ENCODE data around the gene RBMS3. TPM values are rescaled to one million over a fixed set of nuclear protein-coding genes. Genes with fewer than 3 reads are reported as not detected.
"Not testable (repeated sequence)": the region's sequence is repeated elsewhere in the genome, so short reads cannot be mapped to it uniquely, and the experiment has no call there.

RBMS3 gene
- total RNA-seq, 2 donors from 2014 or later = 2.8 to 9.6 TPM

DNA sequence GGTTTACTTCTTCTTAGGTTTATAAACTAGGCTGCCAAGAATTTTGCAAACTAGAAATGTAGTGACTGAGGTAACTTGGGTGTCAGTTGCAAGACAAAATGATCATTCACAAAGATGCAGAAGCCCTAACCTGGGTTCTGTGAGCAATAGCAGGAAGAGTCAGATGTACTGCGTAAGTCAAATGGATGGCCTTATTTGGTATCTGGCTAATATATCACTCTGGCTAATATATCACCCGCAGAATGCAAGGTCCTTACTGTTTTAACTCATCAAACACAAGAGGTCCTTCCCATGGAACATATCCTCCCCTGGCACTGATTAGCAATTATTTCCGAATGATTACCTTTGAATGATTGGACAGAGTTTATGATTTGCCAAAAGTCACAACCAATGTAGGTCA lies 37.4 kb downstream of the RBMS3 start:
- Histone ChIP-seq H3K27ac (no peak overlapping the region), H3K9ac (ENCODE audit: low read depth in 2 of 2, low read length in 2 of 2) (no peak overlapping the region), H3K9me3 (no peaks in the 10 kb centered on the region), H3K27me3 (no peaks in the 10 kb centered on the region), H3K4me3 (no peak overlapping the region), H3K36me3 (no peaks in the 10 kb centered on the region), H3K4me1 (no peaks in the 10 kb centered on the region)
- TF ChIP-seq CTCF (IDR thresholded peaks at IDR 0.05) = no peak
- intact Hi-C loops (cut with DNase I) = no loop called here
- DNase-seq = no peak

- no peak for DNase-seq
- Histone ChIP-seq H3K27me3 (no peaks in the 10 kb centered on the region), H3K4me1 (no peaks in the 10 kb centered on the region), H3K4me3 (no peak overlapping the region), H3K9me3 (no peaks in the 10 kb centered on the region), H3K36me3 (no peaks in the 10 kb centered on the region), H3K9ac (ENCODE audit: low read depth in 2 of 2, low read length in 2 of 2) (peak overlapping the region in 1 of 2 donors; percentile 4), H3K27ac (no peak overlapping the region)
- intact Hi-C loops (cut with DNase I) = no loop called here
- no peak for TF ChIP-seq CTCF (IDR thresholded peaks at IDR 0.05)
Measured at GRCh38 chr3:29319262-29319661, 38.4 kb downstream of the RBMS3 start.

- Histone ChIP-seq H3K36me3 (no peaks in the 10 kb centered on the region), H3K27me3 (no peaks in the 10 kb centered on the region), H3K4me1 (no peaks in the 10 kb centered on the region), H3K9ac (ENCODE audit: low read depth in 2 of 2, low read length in 2 of 2) (no peak overlapping the region), H3K27ac (no peak overlapping the region), H3K4me3 (no peak overlapping the region), H3K9me3 (no peaks in the 10 kb centered on the region)
- no peak for TF ChIP-seq CTCF (IDR thresholded peaks at IDR 0.05)
- intact Hi-C loops (cut with DNase I) = no loop called here
- no peak for DNase-seq
Measured at GRCh38 chr3:29319798-29320197, 38.9 kb downstream of the RBMS3 start.

GRCh38 chr3:29322586-29322985 lies 41.7 kb downstream of the RBMS3 start:
- H3K4me1 ChIP-seq = no peaks in the 10 kb centered on the region
- H3K27me3 ChIP-seq = no peaks in the 10 kb centered on the region
- intact Hi-C loops (cut with DNase I) = no loop called here
- TF ChIP-seq CTCF (IDR thresholded peaks at IDR 0.05) = no peak
- no peak overlapping the region for H3K27ac ChIP-seq
- no peak for DNase-seq
- no peaks in the 10 kb centered on the region for H3K9me3 ChIP-seq
- no peaks in the 10 kb centered on the region for H3K36me3 ChIP-seq
- no peak overlapping the region for H3K9ac ChIP-seq (ENCODE audit: low read depth in 2 of 2, low read length in 2 of 2)
- H3K4me3 ChIP-seq = no peak overlapping the region

DNA sequence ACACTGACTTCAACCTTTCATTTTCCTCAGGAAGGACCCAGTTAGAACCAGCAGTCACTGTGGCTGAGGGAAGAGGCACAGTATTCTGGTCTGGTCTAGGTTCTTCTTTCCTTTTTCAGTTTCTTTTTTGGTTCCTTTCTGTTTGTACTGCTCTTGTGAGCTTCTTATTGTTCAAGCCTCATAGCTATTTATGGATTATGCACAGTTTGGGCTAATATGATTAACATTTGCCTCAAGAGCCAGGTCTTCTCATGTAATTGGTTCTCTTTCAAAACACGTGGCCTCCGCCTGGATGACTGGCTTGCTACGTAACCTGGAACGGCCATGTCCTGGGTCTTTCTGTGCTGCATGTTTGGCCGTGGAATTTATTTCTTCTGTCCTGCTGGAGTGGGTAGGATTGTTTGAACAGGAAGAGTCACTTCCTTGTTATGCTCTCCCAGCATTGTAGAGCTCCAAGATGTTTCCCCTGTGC lies 43.3 kb downstream of the RBMS3 start:
- Histone ChIP-seq H3K27me3 (no peaks in the 10 kb centered on the region), H3K4me1 (no peaks in the 10 kb centered on the region), H3K36me3 (no peaks in the 10 kb centered on the region), H3K9me3 (no peaks in the 10 kb centered on the region), H3K27ac (peak overlapping the region; percentile 21), H3K9ac (ENCODE audit: low read depth in 2 of 2, low read length in 2 of 2) (no peak overlapping the region), H3K4me3 (no peak overlapping the region)
- no peak for TF ChIP-seq CTCF (IDR thresholded peaks at IDR 0.05)
- intact Hi-C loops (cut with DNase I) = no loop called here
- peak; percentile 20 for DNase-seq

DNA sequence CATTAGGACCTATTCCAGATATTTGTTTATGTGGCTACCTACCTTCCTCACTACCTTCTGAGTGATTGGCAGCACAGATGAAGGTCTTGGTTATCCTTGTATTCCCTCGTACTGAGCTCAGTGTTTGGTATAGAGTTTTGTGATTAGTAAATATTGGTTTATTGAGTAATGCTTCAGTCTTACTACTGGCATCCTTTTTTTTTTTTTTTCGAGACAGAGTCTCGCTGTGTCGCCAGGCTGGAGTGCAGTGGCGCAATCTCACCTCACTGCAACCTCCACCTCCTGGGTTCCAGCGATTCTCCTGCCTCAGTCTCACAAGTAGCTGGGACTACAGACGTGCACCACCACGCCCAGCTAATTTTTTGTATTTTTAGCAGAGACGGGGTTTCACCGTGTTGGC lies 45.7 kb downstream of the RBMS3 start:
- H3K9ac ChIP-seq (ENCODE audit: low read depth in 2 of 2, low read length in 2 of 2); H3K27ac ChIP-seq; H3K9me3 ChIP-seq; H3K27me3 ChIP-seq; H3K4me3 ChIP-seq; H3K36me3 ChIP-seq; H3K4me1 ChIP-seq; DNase-seq; intact Hi-C loops (cut with DNase I): not testable (repeated sequence)

Measured in colonic mucosa (tissue), 4 donors.